Glomerular endothelial cell (primary cell): ENCODE results near the gene NOP14. TPM values are rescaled to one million over a fixed set of nuclear protein-coding genes. Genes with fewer than 3 reads are reported as not detected.
"Not testable (repeated sequence)": the region's sequence is repeated elsewhere in the genome, so short reads cannot be mapped to it uniquely, and the experiment has no call there.

ENCODE experiments used
- DNase-seq: peaks from one replicate; pipeline ENCODE4 v3.0.0-alpha.2; 2011; ENCODE audit warnings: low read depth, low spot score; ENCODE audit errors: extremely low read depth
- total RNA-seq: library from RNA; depleted of rRNA; stranded (reverse); fragments of >200 nt; gene quantifications from 2 replicates; pipeline ENCODE4 v1.2.3, GENCODE V29; 2015

NOP14 gene
- total RNA-seq, 1 donor from 2014 or later, result 33.2 TPM

DNA sequence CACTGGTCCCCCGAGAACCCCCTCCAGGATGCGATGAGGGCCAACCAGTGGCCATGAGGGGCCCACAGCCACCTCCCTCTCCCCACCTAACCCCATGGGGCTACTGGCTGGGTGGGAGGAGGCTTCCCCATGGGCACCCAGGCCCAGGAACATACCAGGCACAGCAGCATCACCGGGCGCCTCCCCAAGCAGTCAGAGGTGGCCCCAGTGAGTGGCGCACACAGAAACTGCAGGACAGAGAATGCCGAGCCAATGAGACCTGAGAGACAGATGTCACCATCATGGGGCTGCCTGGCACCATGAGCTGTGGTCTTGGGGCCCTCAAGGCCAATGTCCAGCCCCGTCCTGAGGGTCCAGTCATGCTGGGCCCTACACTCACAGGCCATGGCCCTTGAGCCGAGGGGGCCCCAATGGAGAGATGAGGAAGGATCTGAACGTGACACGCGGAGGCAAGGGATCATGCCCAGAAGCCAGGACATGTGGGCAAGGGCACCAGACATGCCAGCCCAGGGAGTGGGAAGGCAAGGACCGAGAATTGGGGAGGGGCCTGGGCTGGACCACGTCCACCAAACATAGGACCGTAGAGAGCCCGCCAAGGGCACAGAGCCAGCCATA, 30.1 kb downstream of the NOP14 start:
- no peak for DNase-seq

DNA sequence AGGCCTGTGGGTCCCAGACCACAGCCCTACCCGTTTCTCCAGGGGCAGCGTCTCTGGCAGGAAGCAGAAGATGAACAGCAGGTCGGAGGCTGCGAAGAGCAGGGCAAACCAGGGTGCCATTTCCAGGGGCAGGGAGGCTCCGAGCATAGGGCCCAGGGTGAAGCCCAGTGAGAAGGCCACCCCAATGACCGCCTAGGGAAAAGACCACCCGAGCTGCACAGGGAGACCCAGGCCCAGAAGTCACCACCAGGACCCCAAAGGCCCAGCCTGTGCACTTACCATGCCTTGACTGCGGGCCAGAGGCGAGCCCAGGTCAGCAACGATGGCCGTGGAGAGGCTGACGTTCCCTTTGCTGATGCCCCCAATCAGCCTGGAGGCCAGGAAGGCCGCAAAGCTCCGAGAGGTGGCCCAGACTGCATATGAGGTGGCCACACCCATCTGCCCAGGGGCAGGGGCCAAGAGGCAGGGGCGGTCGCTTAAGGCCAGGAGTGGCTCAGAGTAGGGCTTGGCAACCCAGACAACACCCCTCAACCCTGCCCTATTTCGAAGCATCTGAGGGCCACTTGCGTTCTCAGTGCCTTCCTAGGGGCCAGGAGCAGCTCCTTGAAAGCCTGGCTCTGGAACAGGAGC, 30.8 kb downstream of the NOP14 start:
- DNase-seq, result no peak

DNA sequence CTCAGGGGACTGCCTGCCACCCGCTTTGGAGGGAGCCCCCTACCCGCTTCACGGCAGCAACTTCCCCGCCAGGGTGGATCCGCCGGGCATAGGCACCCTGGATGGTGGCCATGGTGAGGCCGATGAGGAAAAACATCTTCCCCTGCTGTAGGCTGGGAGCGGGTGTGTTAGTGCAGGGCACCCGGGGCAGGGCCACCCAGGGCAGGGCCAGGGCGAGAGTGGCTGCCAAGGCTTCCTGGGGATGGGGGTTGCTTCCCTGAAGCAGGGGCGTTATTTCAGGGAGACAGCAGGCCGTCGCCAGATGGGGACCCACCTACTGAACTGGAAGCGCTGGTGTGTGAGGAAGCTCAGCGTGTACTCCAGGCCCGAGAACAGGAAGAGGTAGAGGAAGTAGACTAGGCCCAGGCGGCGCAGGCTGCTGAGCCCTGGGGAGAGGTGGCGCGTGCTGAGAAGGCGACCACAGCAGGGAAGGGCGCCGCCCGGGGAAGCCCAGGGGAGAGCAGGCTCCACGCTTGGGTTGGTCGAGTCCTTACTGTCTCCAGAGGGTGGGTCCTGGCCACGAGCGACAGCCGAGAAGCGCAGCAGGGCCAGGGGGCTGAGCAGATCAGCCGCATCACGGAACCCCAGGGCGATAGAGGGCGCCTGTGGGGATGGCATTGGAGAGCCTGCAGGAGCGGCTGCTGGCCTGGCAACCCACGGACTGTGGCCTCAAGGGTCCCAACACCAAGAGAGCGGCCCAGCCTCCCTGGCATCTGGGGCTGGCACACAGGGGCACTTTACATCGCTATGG, 31.5 kb downstream of the NOP14 start:
- no peak for DNase-seq

DNA sequence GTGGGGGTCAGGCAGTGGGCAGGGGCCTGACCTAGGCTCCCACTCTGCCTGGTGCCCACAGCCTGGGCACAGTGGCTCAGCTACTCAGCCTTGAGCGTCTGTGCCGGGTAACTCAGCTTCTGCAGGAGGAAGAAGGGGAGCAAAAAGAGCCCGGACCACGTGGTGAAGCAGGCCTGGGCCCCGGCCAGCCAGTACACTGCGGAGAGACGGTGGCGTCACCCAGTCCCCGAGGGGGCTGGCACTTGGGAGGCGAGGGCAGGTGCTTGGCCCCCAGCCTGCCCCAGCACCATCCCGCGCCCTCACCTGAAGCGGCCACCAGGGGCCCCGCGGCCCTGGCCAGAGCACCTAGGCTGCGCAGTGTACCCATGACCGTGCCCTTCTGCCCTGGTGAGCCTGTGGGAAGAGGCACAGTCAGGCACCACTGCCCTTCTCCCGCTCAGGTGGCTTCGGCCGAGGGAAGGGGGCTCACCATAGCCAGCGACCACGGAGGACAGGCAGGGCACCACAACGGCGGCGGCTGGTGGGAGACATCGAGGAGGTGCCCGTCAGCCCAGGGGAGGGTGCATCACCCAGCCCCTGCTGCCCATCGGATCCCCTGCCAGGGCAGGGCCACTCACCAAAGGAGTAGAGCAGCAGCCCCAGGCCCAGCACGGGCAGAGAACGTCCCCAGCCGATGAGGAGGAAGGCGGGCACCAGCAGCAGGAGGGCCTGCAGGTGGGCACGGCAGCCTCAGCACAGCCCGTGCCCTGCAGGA, 32.3 kb downstream of the NOP14 start:
- DNase-seq, result no peak

DNA sequence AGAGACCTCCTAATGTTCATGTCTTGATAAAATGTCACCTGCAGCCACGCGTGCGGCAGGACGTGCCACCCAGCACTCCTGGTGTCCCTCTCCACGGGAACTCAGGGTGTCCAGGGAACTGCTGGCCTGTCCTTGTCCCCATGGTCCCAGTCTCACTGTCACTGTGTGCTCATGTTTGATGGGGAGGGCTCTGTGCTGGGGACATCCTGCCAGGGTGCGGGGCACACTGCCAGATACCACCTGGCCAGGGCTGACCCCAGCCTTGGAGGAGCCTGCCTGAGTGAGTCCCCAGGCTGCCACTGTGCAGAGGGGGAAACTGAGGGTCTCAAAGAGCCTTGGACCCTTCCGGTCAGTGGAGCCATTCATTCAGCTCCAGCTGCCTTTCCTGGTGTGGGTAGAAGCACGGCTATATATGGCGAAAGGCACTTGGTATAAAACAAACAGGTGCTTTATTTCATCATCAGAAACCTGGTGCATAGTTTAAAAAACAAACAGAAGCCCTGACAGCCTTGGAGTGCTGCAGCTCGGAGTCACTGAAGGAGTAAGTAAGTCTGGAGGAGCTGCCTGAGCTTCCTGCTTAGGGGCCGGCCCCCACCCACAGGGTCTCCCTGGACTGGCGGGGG, 33.0 kb downstream of the NOP14 start:
- no peak for DNase-seq

DNA sequence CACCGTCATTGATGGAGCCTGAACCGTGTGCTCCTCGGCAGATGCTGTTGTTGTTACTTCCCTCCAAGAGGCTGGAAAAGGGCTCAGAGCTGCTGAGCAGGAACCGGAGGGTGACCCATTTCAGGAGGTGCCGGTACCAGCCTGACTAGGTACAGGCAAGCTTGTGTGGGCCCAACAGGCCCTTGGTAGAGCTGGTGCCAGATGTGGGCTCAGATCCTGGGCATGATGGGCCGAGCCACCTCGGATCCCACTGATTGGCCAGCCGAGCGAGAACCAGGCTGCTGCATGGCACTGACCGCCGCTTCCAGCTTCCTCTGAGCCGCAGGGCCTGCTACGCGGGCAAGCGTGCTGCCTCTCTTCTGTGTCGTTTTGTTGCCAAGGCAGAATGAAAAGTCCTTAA, 33.7 kb downstream of the NOP14 start:
- no peak for DNase-seq

DNA sequence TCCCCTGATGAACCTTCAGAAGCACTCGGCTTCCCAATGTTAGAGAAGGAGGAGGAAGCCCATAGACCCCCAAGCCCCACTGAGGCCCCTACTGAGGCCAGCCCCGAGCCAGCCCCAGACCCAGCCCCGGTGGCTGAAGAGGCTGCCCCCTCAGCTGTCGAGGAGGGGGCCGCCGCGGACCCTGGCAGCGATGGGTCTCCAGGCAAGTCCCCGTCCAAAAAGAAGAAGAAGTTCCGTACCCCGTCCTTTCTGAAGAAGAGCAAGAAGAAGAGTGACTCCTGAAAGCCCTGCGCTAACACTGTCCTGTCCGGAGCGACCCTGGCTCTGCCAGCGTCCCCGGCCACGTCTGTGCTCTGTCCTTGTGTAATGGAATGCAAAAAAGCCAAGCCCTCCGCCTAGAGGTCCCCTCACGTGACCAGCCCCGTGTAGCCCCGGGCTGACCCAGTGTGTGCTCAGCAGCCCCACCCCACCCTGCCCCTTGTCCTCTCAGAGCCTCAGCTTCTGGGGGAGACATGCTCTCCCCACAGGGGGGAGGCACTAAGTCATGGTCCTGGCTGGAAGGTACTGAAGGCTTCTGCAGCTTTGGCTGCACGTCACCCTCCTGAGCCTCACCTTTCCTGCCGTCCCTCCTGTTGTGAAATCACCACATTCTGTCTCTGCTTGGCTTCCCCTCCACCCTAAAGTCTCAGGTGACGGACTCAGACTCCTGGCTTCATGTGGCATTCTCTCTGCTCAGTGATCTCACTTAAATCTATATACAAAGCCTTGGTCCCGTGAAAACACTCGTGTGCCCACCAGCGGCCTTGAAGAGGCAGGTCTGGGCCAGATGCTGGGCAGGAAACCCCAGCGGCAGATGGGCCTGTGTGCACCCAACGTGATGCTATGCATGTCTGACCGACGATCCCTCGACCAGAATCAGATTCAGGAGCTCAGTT, 34.7 kb downstream of the NOP14 start:
- DNase-seq, result no peak

DNA sequence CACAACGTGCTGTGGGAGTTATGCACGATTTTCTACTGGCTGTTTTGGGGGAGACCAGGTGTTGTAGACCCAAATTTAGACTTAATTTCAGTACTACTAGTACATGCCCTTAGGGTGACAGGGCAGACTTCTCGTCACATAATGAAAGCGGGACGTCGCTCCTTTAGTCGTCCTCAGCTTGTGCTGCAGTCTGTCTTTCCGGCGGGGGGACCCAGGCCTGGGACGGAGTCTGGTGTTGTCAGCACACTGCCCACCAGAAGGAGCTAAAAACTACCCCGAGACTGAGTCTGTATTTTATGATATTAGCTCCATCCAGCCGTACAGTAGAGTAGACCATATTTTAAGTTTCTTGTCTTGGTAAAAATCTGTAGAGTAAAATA, 35.5 kb downstream of the NOP14 start:
- no peak for DNase-seq

DNA sequence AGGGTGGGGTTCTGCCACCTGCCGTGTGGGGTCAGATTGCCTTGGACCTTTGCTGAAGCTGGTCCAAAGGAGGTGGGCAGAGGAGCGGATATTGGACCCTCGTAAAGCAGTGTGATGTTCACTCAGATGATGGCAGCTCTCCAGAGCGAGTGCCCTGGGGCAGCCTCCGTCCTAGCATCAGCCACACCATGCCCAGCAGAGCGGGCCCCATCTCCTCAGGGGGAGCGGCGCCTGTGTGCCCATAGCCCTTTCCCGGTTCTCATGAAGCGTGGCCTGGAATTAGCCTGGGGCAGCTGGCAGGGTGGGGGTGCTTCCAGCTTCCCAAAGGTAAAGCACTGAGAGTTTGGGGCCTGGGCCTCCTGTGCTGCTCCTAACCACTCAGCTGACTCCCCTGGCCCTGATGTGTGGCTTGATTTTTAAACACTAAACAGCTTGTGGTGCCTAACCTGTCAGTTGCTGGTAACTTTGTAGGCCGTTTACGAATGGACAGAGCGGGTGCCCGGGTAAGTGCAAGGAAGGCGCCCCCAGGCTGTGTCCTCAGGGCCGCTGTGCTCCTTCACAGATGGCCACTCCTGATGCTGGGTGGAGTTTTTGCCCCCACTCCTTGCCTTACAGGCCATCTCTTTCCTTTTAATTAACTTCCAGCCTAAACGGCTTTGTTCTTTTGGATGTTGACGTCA, 36.0 kb downstream of the NOP14 start:
- DNase-seq, result no peak

DNA sequence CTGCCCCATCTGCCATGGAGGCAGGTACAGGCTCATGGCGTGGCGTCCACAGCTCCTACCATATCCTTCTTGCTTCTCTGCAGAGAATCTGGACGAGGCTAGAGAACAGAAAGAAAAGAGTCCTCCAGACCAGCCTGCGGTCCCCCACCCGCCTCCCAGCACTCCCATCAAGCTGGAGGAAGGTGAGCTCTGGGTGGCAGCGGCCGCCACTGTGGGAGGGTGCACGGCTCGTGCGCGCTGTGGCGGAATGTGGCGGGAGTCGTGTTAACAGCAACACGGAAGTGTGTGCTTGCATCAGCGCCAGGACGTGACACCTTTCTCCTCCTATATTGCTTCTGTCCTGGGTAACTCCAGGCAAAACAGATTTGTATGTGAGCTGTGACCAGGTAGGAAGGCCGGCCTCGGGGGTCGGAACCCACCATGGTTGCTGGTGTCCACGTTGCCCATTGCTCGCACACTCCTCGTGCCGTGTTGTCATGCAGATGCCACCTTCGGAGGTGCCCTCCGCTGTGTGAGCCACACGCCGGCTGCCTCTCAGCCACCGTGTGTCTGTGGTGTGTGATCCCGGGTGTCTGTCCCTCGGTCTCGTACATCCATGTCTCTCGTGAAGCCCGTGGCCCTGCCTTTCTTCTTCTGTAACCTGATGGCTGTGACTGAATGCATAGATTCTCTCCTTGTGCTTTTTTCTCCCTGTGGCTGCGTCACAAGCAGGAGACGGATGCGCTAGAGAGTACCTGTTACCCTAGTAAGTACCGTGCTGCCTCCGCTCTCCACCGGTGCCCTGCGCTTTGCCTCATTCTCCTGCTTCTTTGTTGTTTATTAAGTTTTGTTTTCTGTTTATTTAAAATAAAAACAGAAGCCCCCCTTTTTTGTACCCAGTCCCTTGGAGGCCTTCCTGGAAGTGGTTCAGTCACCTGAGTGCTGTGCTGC, 37.0 kb downstream of the NOP14 start:
- DNase-seq, result no peak

DNA sequence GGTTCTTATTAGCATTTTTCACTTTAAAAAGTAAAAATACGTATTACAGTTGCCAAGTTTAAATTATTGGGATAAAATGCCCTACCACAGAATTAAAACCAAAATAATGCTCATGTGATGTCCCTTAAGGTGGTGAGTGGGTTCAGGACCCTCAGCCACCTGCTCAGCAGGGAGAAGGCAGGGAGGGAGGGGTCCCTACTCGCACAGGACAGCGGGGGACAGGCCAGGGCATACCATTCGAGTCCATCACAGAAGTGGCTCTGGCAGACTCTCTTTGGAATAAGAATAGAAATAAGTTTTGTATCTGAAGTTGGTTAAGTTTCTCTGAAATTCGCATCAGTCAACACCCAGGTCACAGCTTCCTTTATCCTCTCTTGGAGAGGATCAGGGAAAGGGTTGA, 37.7 kb downstream of the NOP14 start:
- no peak for DNase-seq

DNA sequence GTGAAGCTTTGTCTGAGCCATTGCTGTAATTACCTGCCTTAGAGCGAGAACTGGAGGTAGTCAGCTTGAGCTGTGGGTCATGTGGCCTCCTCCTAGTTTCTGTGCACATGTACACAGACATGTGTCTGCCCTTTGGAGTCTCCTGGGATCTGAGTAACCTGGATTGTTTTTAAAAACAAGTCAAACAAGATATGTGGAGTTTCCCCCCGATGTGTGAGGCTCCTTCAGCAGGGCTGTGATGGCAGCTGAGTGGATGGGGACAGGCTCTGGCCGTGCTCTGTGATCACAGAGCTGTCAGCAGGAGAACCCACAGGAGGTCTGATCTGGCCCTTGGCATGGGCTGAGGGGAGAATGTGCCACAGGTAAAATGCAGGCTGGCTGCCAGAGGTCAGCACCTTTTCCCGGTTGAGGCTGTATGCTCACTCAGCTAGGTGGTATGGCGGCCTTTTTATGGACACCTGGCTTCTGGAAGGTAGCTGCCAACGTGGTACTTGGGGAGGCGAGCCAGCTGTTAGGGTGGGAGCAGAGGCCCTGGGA, 38.4 kb downstream of the NOP14 start:
- no peak for DNase-seq

DNA sequence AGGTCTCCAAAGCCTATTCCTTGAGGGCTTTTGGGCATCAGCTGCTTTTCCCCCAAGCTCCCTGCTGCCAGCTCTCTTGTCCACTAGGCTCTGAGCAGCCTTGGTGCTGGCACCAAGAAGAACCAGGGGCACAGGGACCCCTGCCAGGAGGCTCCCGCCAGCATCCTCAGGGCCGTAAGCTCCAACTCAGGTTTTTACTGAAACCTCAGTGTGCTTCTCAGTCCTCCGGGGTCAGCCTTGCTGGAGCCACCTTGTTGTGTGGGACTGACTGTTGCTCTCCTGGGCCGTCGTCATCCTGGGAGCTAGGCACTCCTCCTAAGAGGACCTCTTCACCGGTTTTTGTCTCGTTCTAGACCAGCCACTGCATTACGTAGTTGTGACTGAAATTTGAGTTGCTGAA, 38.9 kb downstream of the NOP14 start:
- DNase-seq, result no peak

DNA sequence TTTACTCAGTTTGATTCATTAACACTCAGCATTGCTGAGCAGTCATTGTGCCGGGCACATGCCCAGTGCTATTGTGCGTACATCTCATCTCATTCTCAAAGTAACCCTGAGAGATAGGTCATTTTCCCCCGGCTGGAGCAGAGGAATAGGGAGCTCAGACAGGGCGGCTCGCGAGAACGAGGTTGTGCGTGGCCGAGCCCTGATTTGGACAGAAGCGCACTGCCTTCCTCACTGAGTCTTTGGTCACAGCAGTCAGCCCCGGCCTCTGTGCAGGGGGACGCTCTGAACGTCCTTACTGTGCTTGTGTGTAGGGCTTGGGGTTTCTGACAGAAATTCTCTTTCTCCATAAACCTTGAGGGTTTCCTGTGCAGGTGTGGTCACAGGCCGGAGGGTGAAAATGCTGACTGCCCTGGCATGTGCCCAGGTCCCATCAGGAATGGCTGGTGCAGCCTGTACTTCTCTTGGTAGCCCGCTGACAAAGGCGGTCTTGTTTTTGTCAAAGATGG, 39.5 kb downstream of the NOP14 start:
- DNase-seq, result no peak

DNA sequence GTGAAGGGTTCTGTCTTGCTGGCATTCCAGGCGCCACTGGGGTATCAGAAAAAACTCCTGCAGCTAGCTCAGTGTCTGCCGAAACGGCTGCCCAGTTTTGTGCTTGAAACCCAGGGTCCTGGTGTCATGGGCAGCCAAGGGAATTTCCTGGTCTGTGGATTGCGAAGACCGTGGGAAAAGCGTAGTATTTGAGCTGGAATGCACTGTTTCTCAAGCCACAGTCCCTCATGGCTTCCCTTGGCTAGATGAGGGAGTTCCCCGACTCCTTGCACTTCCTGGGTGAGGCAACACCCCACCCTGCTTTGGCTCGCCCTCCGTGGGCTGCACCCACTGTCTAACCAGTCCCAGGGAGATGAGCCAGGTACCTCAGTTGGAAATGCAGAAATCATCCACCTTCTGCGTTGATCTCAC, 40.1 kb downstream of the NOP14 start:
- DNase-seq, result no peak

DNA sequence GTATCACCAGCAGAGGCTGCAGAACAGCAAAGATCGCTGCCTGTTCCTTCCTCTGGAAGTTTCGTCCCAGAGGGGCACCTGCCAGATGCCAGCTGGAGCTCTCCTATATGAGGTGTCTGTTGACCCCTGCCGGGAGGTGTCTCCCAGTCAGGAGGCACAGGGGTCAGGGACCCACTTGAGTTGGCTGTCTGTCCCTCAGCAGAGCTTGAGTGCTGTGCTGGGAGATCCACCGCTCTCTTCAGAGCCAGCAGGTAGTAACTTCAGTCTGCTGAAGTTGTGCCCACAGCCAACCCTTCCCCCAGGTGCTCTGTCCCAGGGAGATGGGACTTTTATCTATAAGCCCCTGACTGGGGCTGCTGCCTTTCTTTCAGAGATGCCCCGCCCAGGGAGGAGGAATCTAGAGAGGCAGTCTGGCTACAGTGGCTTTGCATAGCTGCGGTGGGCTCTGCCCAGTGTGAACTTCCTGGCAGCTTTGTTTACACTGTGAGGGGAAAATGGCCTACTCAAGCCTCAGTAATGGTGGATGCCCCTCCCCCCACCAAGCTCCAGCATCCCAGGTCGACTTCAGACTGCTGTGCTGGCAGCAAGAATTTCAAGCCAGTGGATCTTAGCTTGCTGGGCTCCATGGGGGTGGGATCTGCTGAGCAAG, 40.6 kb downstream of the NOP14 start:
- not testable (repeated sequence) for DNase-seq

DNA sequence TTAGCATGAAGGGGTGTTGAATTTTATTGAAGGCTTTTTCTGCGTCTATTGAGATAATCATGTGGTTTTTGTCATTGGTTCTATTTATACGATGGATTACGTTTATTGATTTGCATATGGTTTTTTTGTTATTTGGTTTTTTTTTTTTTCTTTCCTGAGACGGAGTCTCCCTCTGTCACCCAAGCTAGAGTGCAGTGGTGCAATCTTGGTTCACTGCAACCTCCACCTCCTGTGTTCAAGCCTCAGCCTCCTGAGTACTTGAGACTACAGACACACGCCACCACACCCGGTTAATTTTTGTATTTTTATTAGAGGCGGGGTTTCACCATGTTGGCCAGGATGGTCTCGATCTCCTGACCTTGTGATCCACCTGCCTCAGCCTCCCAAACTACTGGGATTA, 44.5 kb downstream of the NOP14 start:
- not testable (repeated sequence) for DNase-seq
